Gastroesophageal sphincter (tissue), 3 donors: ENCODE results near the gene COBLL1.

ENCODE experiments used
- POLR2A ChIP-seq, 2 donors: fragments of 450-650 bp; IDR thresholded peaks; one replicate each; pipeline ENCODE4 v1.6.1; 2017; ENCODE audit warnings: antibody characterized with exemption in 2 of 2, mild to moderate bottlenecking in 2 of 2, moderate library complexity in 1 of 2
- POLR2AphosphoS5 ChIP-seq: sonication (generic); formaldehyde crosslinking; IDR thresholded peaks from one replicate; pipeline ENCODE4 v1.6.1; 2017; ENCODE audit warnings: antibody characterized with exemption
- TF ChIP-seq, protein P1 (sequence below), 4 experiments: fragments of 200-600 bp in 2 of 4; fragments of 450-650 bp in 2 of 4; sonication (generic) in 1 of 4; IDR thresholded peaks; one replicate each; pipeline ENCODE4 v1.5.1; 2017 to 2019; ENCODE audit warnings: antibody characterized with exemption in 4 of 4, mild to moderate bottlenecking in 2 of 4, moderate library complexity in 2 of 4

DNA sequence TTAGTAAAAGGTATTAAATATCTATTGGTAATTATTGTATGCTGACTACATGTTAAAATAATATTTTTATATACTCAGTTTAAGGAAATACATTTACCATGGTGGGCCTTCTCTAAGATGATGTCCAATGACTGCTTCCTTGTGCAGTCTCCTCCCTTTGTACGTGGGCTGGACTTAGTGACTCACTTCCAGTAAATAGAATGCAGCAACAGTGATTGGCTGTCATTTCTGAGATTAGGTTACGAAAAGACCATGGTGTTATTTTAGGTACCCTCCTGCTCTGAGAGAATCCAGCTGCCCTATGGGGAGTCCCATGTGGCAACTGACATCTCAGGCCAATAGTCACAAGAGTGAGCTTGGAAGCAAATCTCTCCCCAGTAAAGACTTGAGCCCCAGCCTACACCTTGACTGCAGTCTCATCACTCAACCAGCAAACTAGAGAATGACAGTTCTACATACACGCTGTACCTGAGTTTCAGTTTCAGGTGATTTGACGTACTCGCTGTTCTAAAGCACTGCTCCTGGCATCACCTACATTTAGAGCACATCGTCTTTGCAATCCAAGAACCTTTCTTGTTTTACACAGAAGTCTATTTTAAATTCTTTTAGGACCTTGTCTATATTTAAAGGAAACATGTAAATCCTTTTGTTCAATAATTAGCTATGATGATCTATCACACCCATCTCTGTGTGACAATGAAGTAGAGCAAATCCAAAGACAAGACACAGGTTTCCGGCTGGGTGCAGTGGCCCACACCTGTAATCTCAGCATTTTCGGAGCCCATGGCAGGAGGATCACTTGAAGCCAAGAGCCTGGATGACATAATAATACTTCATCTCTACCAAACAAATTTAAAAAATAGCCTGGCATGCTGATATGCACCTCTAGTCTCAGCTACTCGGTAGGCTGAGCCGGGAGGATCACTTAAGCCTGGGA is 87.2 kb downstream of the COBLL1 start:
- TF ChIP-seq, protein P1, sequence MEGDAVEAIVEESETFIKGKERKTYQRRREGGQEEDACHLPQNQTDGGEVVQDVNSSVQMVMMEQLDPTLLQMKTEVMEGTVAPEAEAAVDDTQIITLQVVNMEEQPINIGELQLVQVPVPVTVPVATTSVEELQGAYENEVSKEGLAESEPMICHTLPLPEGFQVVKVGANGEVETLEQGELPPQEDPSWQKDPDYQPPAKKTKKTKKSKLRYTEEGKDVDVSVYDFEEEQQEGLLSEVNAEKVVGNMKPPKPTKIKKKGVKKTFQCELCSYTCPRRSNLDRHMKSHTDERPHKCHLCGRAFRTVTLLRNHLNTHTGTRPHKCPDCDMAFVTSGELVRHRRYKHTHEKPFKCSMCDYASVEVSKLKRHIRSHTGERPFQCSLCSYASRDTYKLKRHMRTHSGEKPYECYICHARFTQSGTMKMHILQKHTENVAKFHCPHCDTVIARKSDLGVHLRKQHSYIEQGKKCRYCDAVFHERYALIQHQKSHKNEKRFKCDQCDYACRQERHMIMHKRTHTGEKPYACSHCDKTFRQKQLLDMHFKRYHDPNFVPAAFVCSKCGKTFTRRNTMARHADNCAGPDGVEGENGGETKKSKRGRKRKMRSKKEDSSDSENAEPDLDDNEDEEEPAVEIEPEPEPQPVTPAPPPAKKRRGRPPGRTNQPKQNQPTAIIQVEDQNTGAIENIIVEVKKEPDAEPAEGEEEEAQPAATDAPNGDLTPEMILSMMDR (IDR thresholded peaks at IDR 0.05) = no peak
- TF ChIP-seq POLR2AphosphoS5 (no peak), POLR2A (IDR thresholded peaks at IDR 0.05) (no peak)
